H1 (cell line): ENCODE data around the gene AKAP4.

Experiments
- POLR2AphosphoS5 ChIP-seq: IDR thresholded peaks from 2 replicates; pipeline ENCODE4 v1.6.1; 2011; ENCODE audit warnings: low read depth, low read length
- TEAD4 ChIP-seq: IDR thresholded peaks from 2 replicates; pipeline ENCODE4 v1.6.1; 2012; ENCODE audit warnings: low read depth, low read length, inconsistent platforms, mixed read lengths

GRCh38 chrX:50161127-50161526 lies 39.7 kb downstream of the AKAP4 start:
- TF ChIP-seq POLR2AphosphoS5 (no peak), TEAD4 (no peak)
